ENCODE results near the gene PLEKHG4B.

Gene PLEKHG4B

DNA sequence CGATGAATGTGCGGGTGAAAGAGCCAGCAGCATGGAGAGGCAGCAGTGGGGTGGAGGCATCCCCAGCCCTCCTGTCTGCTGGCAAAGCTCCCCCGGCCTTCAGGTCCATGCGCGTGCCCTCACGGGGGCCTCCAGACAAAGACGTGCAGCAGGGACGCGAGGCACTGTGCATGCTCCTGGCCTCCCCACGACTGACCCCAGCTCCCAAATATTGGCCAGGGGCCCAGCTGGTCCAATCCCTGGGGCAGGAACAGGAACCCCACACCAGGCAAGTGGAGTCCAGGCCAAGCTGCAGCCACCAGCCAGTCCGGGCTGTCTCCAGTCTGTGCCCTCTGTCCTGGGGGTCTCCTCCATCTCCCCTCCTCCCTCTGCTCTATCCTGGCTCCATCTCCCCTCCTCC, 65.8 kb downstream of the PLEKHG4B start:
- H3K4me3 ChIP-seq (ENCODE audit: control insufficient read depth, low read depth, low read length): no peak overlapping the region
- no peak for DNase-seq (ENCODE audit: low read depth)
- TF ChIP-seq, protein P1, sequence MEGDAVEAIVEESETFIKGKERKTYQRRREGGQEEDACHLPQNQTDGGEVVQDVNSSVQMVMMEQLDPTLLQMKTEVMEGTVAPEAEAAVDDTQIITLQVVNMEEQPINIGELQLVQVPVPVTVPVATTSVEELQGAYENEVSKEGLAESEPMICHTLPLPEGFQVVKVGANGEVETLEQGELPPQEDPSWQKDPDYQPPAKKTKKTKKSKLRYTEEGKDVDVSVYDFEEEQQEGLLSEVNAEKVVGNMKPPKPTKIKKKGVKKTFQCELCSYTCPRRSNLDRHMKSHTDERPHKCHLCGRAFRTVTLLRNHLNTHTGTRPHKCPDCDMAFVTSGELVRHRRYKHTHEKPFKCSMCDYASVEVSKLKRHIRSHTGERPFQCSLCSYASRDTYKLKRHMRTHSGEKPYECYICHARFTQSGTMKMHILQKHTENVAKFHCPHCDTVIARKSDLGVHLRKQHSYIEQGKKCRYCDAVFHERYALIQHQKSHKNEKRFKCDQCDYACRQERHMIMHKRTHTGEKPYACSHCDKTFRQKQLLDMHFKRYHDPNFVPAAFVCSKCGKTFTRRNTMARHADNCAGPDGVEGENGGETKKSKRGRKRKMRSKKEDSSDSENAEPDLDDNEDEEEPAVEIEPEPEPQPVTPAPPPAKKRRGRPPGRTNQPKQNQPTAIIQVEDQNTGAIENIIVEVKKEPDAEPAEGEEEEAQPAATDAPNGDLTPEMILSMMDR (IDR thresholded peaks at IDR 0.05; ENCODE audit: control insufficient read depth, insufficient read depth, low read depth, low read length, missing control alignments): no peak

DNA sequence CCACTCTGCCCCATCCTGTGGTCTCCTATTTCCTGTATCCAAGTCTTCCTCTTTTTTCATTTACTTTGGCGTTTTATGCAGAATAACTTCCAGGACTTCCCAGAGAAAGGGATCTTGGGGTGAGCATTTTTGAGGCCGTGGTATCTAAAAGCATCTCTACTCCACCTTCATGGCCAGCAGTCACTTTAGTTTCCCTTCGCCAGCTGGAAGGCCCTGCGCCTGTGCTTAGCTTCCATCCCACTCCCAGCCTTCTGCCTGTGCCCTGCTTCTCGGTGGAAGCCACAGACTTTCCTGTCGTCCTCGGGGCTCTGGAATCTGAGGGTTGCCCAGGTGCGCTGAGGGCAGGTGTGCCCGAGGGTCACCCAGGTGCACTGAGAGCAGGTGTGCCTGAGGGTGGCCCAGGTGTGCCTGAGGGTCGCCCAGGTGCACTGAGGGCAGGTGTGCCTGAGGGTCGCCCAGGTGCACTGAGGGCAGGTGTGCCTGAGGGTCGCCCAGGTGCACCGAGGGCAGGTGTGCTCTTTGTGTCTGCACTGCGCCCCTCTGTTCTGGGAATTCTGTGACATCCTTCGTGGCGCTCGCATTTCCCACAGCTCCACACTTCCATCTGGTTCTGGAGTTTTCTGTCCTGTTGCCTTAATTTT, 67.0 kb downstream of the PLEKHG4B start:
- DNase-seq (ENCODE audit: low read depth): no peak
- TF ChIP-seq, protein P1 (IDR thresholded peaks at IDR 0.05; ENCODE audit: control insufficient read depth, insufficient read depth, low read depth, low read length, missing control alignments): no peak
- H3K4me3 ChIP-seq (ENCODE audit: control insufficient read depth, low read depth, low read length): no peak overlapping the region

GRCh38 chr5:159448-160172, 67.6 kb downstream of the PLEKHG4B start:
- no peak overlapping the region for H3K4me3 ChIP-seq (ENCODE audit: control insufficient read depth, low read depth, low read length)
- no peak for DNase-seq (ENCODE audit: low read depth)
- TF ChIP-seq, protein P1 (IDR thresholded peaks at IDR 0.05; ENCODE audit: control insufficient read depth, insufficient read depth, low read depth, low read length, missing control alignments): no peak

- TF ChIP-seq, protein P1 (IDR thresholded peaks at IDR 0.05; ENCODE audit: control insufficient read depth, insufficient read depth, low read depth, low read length, missing control alignments): no peak
- H3K4me3 ChIP-seq (ENCODE audit: control insufficient read depth, low read depth, low read length): no peak overlapping the region
- DNase-seq (ENCODE audit: low read depth): no peak
These were observed 68.2 kb downstream of the PLEKHG4B start for GRCh38 chr5:160173-160510.

- no peak for DNase-seq (ENCODE audit: low read depth)
- TF ChIP-seq, protein P1 (IDR thresholded peaks at IDR 0.05; ENCODE audit: control insufficient read depth, insufficient read depth, low read depth, low read length, missing control alignments): no peak
- no peak overlapping the region for H3K4me3 ChIP-seq (ENCODE audit: control insufficient read depth, low read depth, low read length)
These were observed 69.2 kb downstream of the PLEKHG4B start for GRCh38 chr5:160921-161802.

DNA sequence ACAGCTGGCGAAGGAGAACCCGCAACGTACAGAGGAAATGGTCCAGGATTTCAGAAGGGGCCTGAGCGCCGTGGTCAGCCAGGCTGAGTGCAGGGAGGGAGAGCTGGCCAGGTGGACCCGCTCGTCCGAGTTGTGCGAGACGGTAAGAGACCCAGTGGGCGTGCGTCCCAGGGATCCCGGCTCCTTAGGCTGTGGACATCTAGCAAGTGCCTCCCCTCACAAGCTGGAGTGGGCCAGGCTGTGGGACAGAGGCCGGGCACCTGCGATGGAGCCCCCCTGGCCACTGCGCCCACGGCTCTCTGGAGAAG, 69.8 kb downstream of the PLEKHG4B start:
- DNase-seq (ENCODE audit: low read depth): no peak
- TF ChIP-seq, protein P1 (IDR thresholded peaks at IDR 0.05; ENCODE audit: control insufficient read depth, insufficient read depth, low read depth, low read length, missing control alignments): no peak
- no peak overlapping the region for H3K4me3 ChIP-seq (ENCODE audit: control insufficient read depth, low read depth, low read length)
